HG02763 (cell line): ENCODE results near the gene SEC31A.
"Not testable (repeated sequence)": the region's sequence is repeated elsewhere in the genome, so short reads cannot be mapped to it uniquely, and the experiment has no call there.

Experiments used
- ATAC-seq: cut with Tn5 transposase; IDR thresholded peaks from one replicate; pipeline ENCODE4 v1.9.1; 2021; ENCODE audit warnings: mild to moderate bottlenecking, moderate library complexity; ENCODE audit not compliant: unreplicated experiment

Gene SEC31A, protein sequence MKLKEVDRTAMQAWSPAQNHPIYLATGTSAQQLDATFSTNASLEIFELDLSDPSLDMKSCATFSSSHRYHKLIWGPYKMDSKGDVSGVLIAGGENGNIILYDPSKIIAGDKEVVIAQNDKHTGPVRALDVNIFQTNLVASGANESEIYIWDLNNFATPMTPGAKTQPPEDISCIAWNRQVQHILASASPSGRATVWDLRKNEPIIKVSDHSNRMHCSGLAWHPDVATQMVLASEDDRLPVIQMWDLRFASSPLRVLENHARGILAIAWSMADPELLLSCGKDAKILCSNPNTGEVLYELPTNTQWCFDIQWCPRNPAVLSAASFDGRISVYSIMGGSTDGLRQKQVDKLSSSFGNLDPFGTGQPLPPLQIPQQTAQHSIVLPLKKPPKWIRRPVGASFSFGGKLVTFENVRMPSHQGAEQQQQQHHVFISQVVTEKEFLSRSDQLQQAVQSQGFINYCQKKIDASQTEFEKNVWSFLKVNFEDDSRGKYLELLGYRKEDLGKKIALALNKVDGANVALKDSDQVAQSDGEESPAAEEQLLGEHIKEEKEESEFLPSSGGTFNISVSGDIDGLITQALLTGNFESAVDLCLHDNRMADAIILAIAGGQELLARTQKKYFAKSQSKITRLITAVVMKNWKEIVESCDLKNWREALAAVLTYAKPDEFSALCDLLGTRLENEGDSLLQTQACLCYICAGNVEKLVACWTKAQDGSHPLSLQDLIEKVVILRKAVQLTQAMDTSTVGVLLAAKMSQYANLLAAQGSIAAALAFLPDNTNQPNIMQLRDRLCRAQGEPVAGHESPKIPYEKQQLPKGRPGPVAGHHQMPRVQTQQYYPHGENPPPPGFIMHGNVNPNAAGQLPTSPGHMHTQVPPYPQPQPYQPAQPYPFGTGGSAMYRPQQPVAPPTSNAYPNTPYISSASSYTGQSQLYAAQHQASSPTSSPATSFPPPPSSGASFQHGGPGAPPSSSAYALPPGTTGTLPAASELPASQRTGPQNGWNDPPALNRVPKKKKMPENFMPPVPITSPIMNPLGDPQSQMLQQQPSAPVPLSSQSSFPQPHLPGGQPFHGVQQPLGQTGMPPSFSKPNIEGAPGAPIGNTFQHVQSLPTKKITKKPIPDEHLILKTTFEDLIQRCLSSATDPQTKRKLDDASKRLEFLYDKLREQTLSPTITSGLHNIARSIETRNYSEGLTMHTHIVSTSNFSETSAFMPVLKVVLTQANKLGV

GRCh38 chr4:82890901-82891706, at the start of gene SEC31A:
TSS of gene SEC31A (minus strand) at chr4:82891153. CDS start at chr4:82881936, 9,217 bp downstream.
- ATAC-seq = peak; percentile 91

DNA sequence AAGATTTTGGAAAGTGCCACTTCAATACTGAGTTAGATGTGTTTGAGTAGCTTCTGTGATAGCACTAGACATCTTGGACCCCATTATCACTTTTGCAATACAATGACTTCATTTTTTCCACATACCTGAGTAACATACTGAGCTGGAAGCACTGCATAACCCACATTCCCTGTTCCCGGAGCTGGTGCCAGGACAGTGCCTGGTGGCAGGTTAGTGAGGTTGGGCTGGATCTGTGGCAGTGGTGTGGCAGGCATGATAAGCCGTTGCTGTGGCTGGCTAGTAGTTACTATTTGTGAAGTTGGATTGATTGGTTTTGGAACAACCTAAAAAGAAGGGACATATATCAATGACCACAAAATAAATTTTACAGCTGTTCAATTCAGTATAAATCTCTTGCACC, 48.5 kb upstream of the SEC31A start:
- ATAC-seq = no peak

- no peak for ATAC-seq
Measured at GRCh38 chr4:82934441-82934840, 43.5 kb upstream of the SEC31A start.

- no peak for ATAC-seq
Measured at GRCh38 chr4:82930848-82931755, 40.1 kb upstream of the SEC31A start.

- ATAC-seq = no peak
Measured at GRCh38 chr4:82921795-82922194, 30.8 kb upstream of the SEC31A start.

- no peak for ATAC-seq
Measured at GRCh38 chr4:82919386-82919785, 28.4 kb upstream of the SEC31A start.

GRCh38 chr4:82918091-82918490, 27.1 kb upstream of the SEC31A start:
- no peak for ATAC-seq

GRCh38 chr4:82913968-82914367, 23.0 kb upstream of the SEC31A start:
- ATAC-seq = not testable (repeated sequence)

DNA sequence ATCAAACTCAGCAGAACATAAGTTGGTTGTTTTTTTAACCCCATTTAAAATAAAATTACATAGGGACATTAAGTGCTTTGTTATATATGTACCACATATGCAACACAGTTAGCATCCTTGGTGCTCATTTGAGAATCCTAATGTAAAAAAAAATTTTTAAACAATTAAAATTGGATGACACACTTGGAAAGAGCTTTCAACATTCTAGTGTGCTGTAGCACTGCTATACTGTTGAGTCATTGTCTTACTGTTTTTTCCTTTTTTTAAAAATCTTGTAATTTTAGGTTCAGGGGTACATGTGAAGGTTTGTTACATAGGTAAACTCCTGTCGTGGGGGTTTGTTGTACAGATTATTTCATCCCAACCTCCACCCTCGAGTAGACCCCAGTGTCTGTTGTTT, 22.4 kb upstream of the SEC31A start:
- ATAC-seq = no peak

GRCh38 chr4:82909326-82909725, 18.4 kb upstream of the SEC31A start:
- ATAC-seq = no peak

GRCh38 chr4:82906469-82906868, 15.5 kb upstream of the SEC31A start:
- no peak for ATAC-seq

DNA sequence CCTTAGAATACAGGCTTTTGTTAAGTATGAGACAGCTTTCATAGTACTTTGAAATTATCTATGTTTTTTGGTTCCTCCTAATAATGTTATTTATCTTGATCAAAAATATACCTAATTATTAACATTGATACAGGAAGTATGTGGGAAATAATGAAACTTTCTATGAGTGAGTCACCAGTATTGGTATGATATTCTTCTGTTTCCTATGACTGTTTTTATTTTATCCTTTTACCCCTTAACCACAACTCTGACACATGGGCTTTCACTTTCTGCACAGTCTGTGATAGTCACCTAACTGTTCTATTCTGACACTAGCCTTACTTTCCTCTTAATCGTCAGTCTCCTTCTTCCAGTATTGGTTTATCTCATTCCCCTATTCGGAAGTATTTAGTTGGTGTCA, 14.3 kb upstream of the SEC31A start:
- ATAC-seq = peak; percentile 35

- no peak for ATAC-seq
Measured at GRCh38 chr4:82903737-82904136, 12.8 kb upstream of the SEC31A start.

DNA sequence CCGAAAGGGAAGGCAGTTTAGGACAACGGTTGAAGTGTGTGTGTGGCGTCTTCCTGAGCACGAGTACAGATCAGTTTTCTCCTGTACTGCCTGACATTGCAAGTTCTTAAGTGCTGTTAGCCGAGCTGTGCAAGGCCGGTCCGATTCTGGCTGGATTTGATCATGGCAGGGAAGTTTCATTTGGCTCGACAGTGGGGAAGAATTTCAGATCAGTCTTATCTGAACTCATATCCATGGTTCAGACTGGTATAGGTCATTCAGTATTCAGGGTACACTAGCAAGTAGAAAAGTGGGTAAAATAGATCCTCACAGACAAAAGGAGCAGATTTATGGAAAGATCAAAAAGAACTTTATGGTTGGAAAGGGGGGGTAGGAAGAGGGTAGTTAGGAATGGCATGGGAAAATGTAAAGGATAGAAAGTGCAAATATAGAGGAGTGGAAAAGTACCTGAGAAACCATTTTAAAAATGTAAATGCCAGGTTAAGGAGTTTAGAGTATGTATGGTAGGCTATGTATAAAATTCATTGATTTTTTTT, 10.3 kb upstream of the SEC31A start:
- ATAC-seq = no peak

- ATAC-seq = peak; percentile 92
Measured at GRCh38 chr4:82900411-82901182, 9.6 kb upstream of the SEC31A start, which contains the start of gene THAP9. TSS of gene THAP9 (plus strand) at chr4:82900735. CDS start at chr4:82900803, 68 bp downstream.

- peak; percentile 9 for ATAC-seq
Measured at GRCh38 chr4:82900066-82900410, 9.1 kb upstream of the SEC31A start.

- no peak for ATAC-seq
Measured at GRCh38 chr4:82899374-82900065, 8.6 kb upstream of the SEC31A start.
